HEK293T (cell line): ENCODE measurements around the gene TCF12.

Source experiments
- CTCF ChIA-PET: fragments of 350-600 bp; formaldehyde crosslinking; extraction: SDS; loops from one replicate; lab custom pipeline; 2021; ENCODE audit warnings: antibody characterized with exemption, inconsistent platforms; lab: Yijun Ruan, JAX
- POLR2A ChIA-PET: fragments of 350-600 bp; formaldehyde crosslinking; extraction: SDS; loops from one replicate; lab custom pipeline; 2020; ENCODE audit warnings: antibody characterized with exemption, inconsistent platforms; lab: Yijun Ruan, JAX
- DNase-seq: peaks from one replicate; pipeline ENCODE4 v3.0.0; 2012; ENCODE audit warnings: mixed read lengths; ENCODE audit errors: extremely low spot score
- ARNT ChIP-seq: fragments of 450-650 bp; IDR thresholded peaks from 2 replicates; pipeline ENCODE4 v1.6.1; 2017; ENCODE audit warnings: mild to moderate bottlenecking
- BHLHE40 ChIP-seq: fragments of 450-650 bp; IDR thresholded peaks from 2 replicates; pipeline ENCODE4 v1.6.1; 2016; ENCODE audit warnings: mild to moderate bottlenecking, moderate library complexity, borderline replicate concordance
- CTBP1 ChIP-seq: fragments of 450-650 bp; IDR thresholded peaks from 2 replicates; pipeline ENCODE4 v1.6.1; 2016; ENCODE audit warnings: borderline replicate concordance
- ELF4 ChIP-seq: fragments of 450-650 bp; IDR thresholded peaks from 2 replicates; pipeline ENCODE4 v1.6.1; 2017; ENCODE audit warnings: antibody characterized with exemption
- FOXA1 ChIP-seq: fragments of 450-650 bp; IDR thresholded peaks from 2 replicates; pipeline ENCODE4 v1.6.1; 2016; ENCODE audit warnings: mild to moderate bottlenecking
- FOXK2 ChIP-seq: fragments of 450-650 bp; IDR thresholded peaks from 2 replicates; pipeline ENCODE4 v1.6.1; 2016; ENCODE audit warnings: mild to moderate bottlenecking
- FOXM1 ChIP-seq: fragments of 450-650 bp; IDR thresholded peaks from 2 replicates; pipeline ENCODE4 v1.6.1; 2017; ENCODE audit warnings: mild to moderate bottlenecking, borderline replicate concordance
- HDGF ChIP-seq: fragments of 450-650 bp; IDR thresholded peaks from 2 replicates; pipeline ENCODE4 v1.6.1; 2017; ENCODE audit warnings: antibody characterized with exemption, borderline replicate concordance
- L3MBTL2 ChIP-seq: fragments of 450-650 bp; conservative IDR thresholded peaks from 2 replicates; pipeline ENCODE4 v1.6.1; 2016; ENCODE audit warnings: mild to moderate bottlenecking
- LEF1 ChIP-seq: fragments of 450-650 bp; IDR thresholded peaks from 2 replicates; pipeline ENCODE4 v1.6.1; 2017; ENCODE audit warnings: mild to moderate bottlenecking, borderline replicate concordance
- NFRKB ChIP-seq: fragments of 450-650 bp; IDR thresholded peaks from 2 replicates; pipeline ENCODE4 v1.6.1; 2016; ENCODE audit warnings: mild to moderate bottlenecking, moderate library complexity
- PKNOX1 ChIP-seq: fragments of 450-650 bp; IDR thresholded peaks from 2 replicates; pipeline ENCODE4 v1.6.1; 2016
- SP1 ChIP-seq: fragments of 450-650 bp; IDR thresholded peaks from 2 replicates; pipeline ENCODE4 v1.6.1; 2017
- SUZ12 ChIP-seq: fragments of 450-650 bp; IDR thresholded peaks from 2 replicates; pipeline ENCODE4 v1.6.1; 2016; ENCODE audit warnings: mild to moderate bottlenecking
- TARDBP ChIP-seq: fragments of 450-650 bp; IDR thresholded peaks from 2 replicates; pipeline ENCODE4 v1.6.1; 2016
- ZNF384 ChIP-seq: fragments of 450-650 bp; IDR thresholded peaks from 2 replicates; pipeline ENCODE4 v1.6.1; 2016

The TCF12 gene

GRCh38 chr15:57038040-57038439 lies 119.6 kb downstream of the TCF12 start:
- no peak for TF ChIP-seq FOXK2
- no peak for TF ChIP-seq ARNT
- no peak for TF ChIP-seq SP1
- no peak for TF ChIP-seq LEF1
- no peak for TF ChIP-seq TARDBP
- no peak for TF ChIP-seq NFRKB
- TF ChIP-seq ZNF384, result no peak
- TF ChIP-seq FOXA1, result no peak
- no peak for TF ChIP-seq ELF4
- no peak for TF ChIP-seq BHLHE40
- no peak for TF ChIP-seq CTBP1
- no peak for TF ChIP-seq PKNOX1
- no peak for TF ChIP-seq L3MBTL2
- no peak for TF ChIP-seq FOXM1
- no peak for TF ChIP-seq HDGF
- ChIA-PET CTCF (no interaction called here), POLR2A (no interaction called here)
- no peak for DNase-seq

- CTCF ChIA-PET, result no interaction called here
- POLR2A ChIA-PET, result no interaction called here
- no peak for DNase-seq
- TF ChIP-seq BHLHE40 (no peak), ZNF384 (no peak), FOXM1 (no peak), SP1 (no peak), L3MBTL2 (no peak), ARNT (no peak), SUZ12 (no peak), ELF4 (no peak), FOXK2 (no peak), LEF1 (no peak), TARDBP (no peak)
Observed at GRCh38 chr15:57038496-57038895, 120.1 kb downstream of the TCF12 start.

GRCh38 chr15:57041416-57041815 lies 123.0 kb downstream of the TCF12 start:
- ChIA-PET CTCF (no interaction called here), POLR2A (no interaction called here)
- no peak for DNase-seq
- TF ChIP-seq FOXK2, result no peak
- no peak for TF ChIP-seq LEF1
- TF ChIP-seq BHLHE40, result no peak

- TF ChIP-seq ARNT, result no peak
- no peak for TF ChIP-seq FOXK2
- POLR2A ChIA-PET, result no interaction called here
- CTCF ChIA-PET, result no interaction called here
- no peak for DNase-seq
Observed at GRCh38 chr15:57044072-57044702, 125.7 kb downstream of the TCF12 start.

- CTCF ChIA-PET, result no interaction called here
- no peak for DNase-seq
- POLR2A ChIA-PET, result no interaction called here
- no peak for TF ChIP-seq PKNOX1
Observed at GRCh38 chr15:57044970-57045369, 126.5 kb downstream of the TCF12 start.

- CTCF ChIA-PET, result no interaction called here
- POLR2A ChIA-PET, result no interaction called here
- DNase-seq, result no peak
- TF ChIP-seq SP1 (no peak), LEF1 (no peak), FOXM1 (no peak), SUZ12 (no peak), CTBP1 (no peak), BHLHE40 (no peak)
Observed at GRCh38 chr15:57045741-57046382, 127.4 kb downstream of the TCF12 start.

GRCh38 chr15:57048930-57049549 lies 130.6 kb downstream of the TCF12 start:
- ChIA-PET CTCF (no interaction called here), POLR2A (no interaction called here)
- TF ChIP-seq CTBP1 (no peak), HDGF (no peak), PKNOX1 (no peak), L3MBTL2 (no peak), ARNT (no peak), TARDBP (no peak), LEF1 (no peak), SP1 (no peak), ELF4 (no peak), NFRKB (no peak), BHLHE40 (no peak), FOXM1 (no peak), SUZ12 (no peak)
- DNase-seq, result no peak
